Mesenchymal stem cell (in vitro differentiated cells and primary cell): ENCODE data around the gene FBXW8.

Experiments
- DNase-seq: peaks from one replicate; pipeline ENCODE4 v3.0.0-alpha.2; 2013
- H2AFZ ChIP-seq: one replicate; pipeline ENCODE4 v1.6.1; 2013; ENCODE audit warnings: low read depth, mild to moderate bottlenecking, control low read depth, inconsistent platforms, low read length, moderate library complexity
- H2AK5ac ChIP-seq: 2 replicates; pipeline ENCODE4 v1.6.1; 2013; ENCODE audit warnings: low read length, moderate library complexity, mild to moderate bottlenecking, inconsistent platforms; ENCODE audit not compliant: severe bottlenecking
- H2BK120ac ChIP-seq: one replicate; pipeline ENCODE4 v1.6.1; 2013; ENCODE audit warnings: low read depth, mild to moderate bottlenecking, inconsistent platforms, low read length, moderate library complexity
- H2BK12ac ChIP-seq, 2 experiments: one replicate each; pipeline ENCODE4 v1.6.1; 2013; ENCODE audit warnings: inconsistent platforms in 2 of 2, low read length in 2 of 2, mild to moderate bottlenecking in 2 of 2, moderate library complexity in 2 of 2, control low read depth in 1 of 2
- H2BK15ac ChIP-seq: one replicate; pipeline ENCODE4 v1.6.1; 2013; ENCODE audit warnings: mild to moderate bottlenecking, low read depth, inconsistent platforms; ENCODE audit not compliant: poor library complexity, severe bottlenecking
- H2BK5ac ChIP-seq: 2 replicates; pipeline ENCODE4 v1.6.1; 2013; ENCODE audit warnings: low read depth, mild to moderate bottlenecking, low read length, control low read depth, inconsistent platforms; ENCODE audit not compliant: poor library complexity, severe bottlenecking
- H3K14ac ChIP-seq, 2 experiments: one replicate each; pipeline ENCODE4 v1.6.1; 2013; ENCODE audit warnings: inconsistent platforms in 2 of 2, low read length in 2 of 2, control low read depth in 1 of 2, mild to moderate bottlenecking in 1 of 2, moderate library complexity in 1 of 2
- H3K18ac ChIP-seq, 2 experiments: one replicate each; pipeline ENCODE4 v1.6.1; 2013; ENCODE audit warnings: inconsistent platforms in 2 of 2, low read length in 2 of 2, control low read depth in 1 of 2, low read depth in 1 of 2, mild to moderate bottlenecking in 1 of 2
- H3K23ac ChIP-seq, 2 experiments: one replicate each; pipeline ENCODE4 v1.6.1; 2013; ENCODE audit warnings: inconsistent platforms in 2 of 2, low read length in 2 of 2, mild to moderate bottlenecking in 2 of 2, moderate library complexity in 2 of 2, control low read depth in 1 of 2
- H3K27ac ChIP-seq: 2 replicates; pipeline ENCODE4 v1.5.1; 2013; ENCODE audit warnings: mild to moderate bottlenecking, moderate library complexity, low read length, control low read depth, inconsistent platforms; ENCODE audit not compliant: poor library complexity, severe bottlenecking
- H3K27me3 ChIP-seq, 2 experiments: 2 replicates each; pipeline versions ENCODE4 v1.6.1 to v1.7.0; 2013; ENCODE audit warnings: low read length in 2 of 2, mild to moderate bottlenecking in 2 of 2, moderate library complexity in 2 of 2, control low read depth in 1 of 2, inconsistent platforms in 1 of 2; ENCODE audit not compliant: control insufficient read depth in 1 of 2, insufficient read depth in 1 of 2
- H3K36me3 ChIP-seq, 2 experiments: 2 replicates each; pipeline versions ENCODE4 v1.6.1 to v1.7.0; 2013; ENCODE audit warnings: low read length in 2 of 2, control low read depth in 1 of 2, inconsistent platforms in 1 of 2, low read depth in 1 of 2, mild to moderate bottlenecking in 1 of 2; ENCODE audit not compliant: insufficient read depth in 2 of 2, control insufficient read depth in 1 of 2
- H3K4ac ChIP-seq, 2 experiments: one replicate each; pipeline ENCODE4 v1.6.1; 2013; ENCODE audit warnings: inconsistent platforms in 2 of 2, low read length in 2 of 2, mild to moderate bottlenecking in 2 of 2, moderate library complexity in 2 of 2, control low read depth in 1 of 2, low read depth in 1 of 2
- H3K4me1 ChIP-seq: 2 replicates; pipeline ENCODE4 v1.6.1; 2013; ENCODE audit warnings: low read depth, low read length, control low read depth; ENCODE audit not compliant: control insufficient read depth, insufficient read depth
- H3K4me2 ChIP-seq: 2 replicates; pipeline ENCODE4 v1.6.1; 2013; ENCODE audit warnings: low read length, mild to moderate bottlenecking, inconsistent platforms; ENCODE audit not compliant: poor library complexity, severe bottlenecking
- H3K4me3 ChIP-seq, 2 experiments: 2 replicates each; pipeline versions ENCODE4 v1.5.1 to v1.7.0; 2013; ENCODE audit warnings: low read length in 2 of 2, mild to moderate bottlenecking in 2 of 2, control low read depth in 1 of 2, low read depth in 1 of 2; ENCODE audit not compliant: insufficient read depth in 1 of 2
- H3K79me1 ChIP-seq: replicated peaks from 2 replicates; pipeline ENCODE4 v1.6.1; 2013; ENCODE audit warnings: mild to moderate bottlenecking, control low read depth, low read length, inconsistent platforms; ENCODE audit not compliant: poor library complexity, severe bottlenecking
- H3K9ac ChIP-seq: 2 replicates; pipeline ENCODE4 v1.7.0; 2013; ENCODE audit warnings: mild to moderate bottlenecking, low read length, moderate library complexity
- H3K9me3 ChIP-seq: 2 replicates; pipeline ENCODE4 v1.7.0; 2013; ENCODE audit warnings: mild to moderate bottlenecking, low read length; ENCODE audit not compliant: control insufficient read depth
- H4K8ac ChIP-seq: one replicate; pipeline ENCODE4 v1.6.1; 2013; ENCODE audit warnings: inconsistent platforms, mild to moderate bottlenecking, low read length, moderate library complexity
- H4K91ac ChIP-seq: one replicate; pipeline ENCODE4 v1.6.1; 2013; ENCODE audit warnings: mild to moderate bottlenecking, low read length, inconsistent platforms
- WGBS: methylation state at CpG from one replicate; pipeline ENCODE4 v1.1.7; 2013; ENCODE audit warnings: mixed read lengths; 5-methylcytosine and 5-hydroxymethylcytosine counted together

Gene FBXW8

GRCh38 chr12:116928504-116928903 is 17.8 kb downstream of the FBXW8 start:
- Histone ChIP-seq H2AK5ac (no peak overlapping the region), H2BK12ac (no peak overlapping the region), H3K9me3 (no peaks in the 10 kb centered on the region), H3K14ac (no peak overlapping the region), H3K27ac (no peak overlapping the region), H3K79me1 (peaks cover 37% of the 10 kb centered on the region), H3K4me3 (no peak overlapping the region), H2BK5ac (no peak overlapping the region), H3K18ac (no peak overlapping the region), H4K8ac (no peak overlapping the region), H3K4me1 (peaks cover 4% of the 10 kb centered on the region), H3K27me3 (no peaks in the 10 kb centered on the region), H2AFZ (no peak overlapping the region), H3K9ac (no peak overlapping the region), H2BK15ac (no peak overlapping the region), H3K36me3 (peaks cover 12 to 37% of the 10 kb centered on the region in 2 experiments), H4K91ac (no peak overlapping the region), H3K4ac (no peak overlapping the region), H3K4me2 (no peak overlapping the region), H3K23ac (no peak overlapping the region), H2BK120ac (no peak overlapping the region)
- DNase-seq = no peak
- 99% methylated on average over 5 of the region's 5 CpGs for WGBS

- Histone ChIP-seq H3K9ac (no peak overlapping the region), H3K4me2 (no peak overlapping the region), H3K18ac (no peak overlapping the region), H4K8ac (no peak overlapping the region), H2BK12ac (no peak overlapping the region), H3K14ac (no peak overlapping the region), H2BK5ac (no peak overlapping the region), H3K79me1 (peaks cover 40% of the 10 kb centered on the region), H4K91ac (no peak overlapping the region), H3K4me1 (peaks cover 4% of the 10 kb centered on the region), H2BK120ac (no peak overlapping the region), H3K27ac (no peak overlapping the region), H2AK5ac (no peak overlapping the region), H3K27me3 (no peaks in the 10 kb centered on the region), H2AFZ (no peak overlapping the region), H2BK15ac (no peak overlapping the region), H3K9me3 (no peaks in the 10 kb centered on the region), H3K23ac (no peak overlapping the region), H3K4ac (no peak overlapping the region), H3K36me3 (peaks cover 12 to 45% of the 10 kb centered on the region in 2 experiments), H3K4me3 (no peak overlapping the region)
- no peak for DNase-seq
Measured at GRCh38 chr12:116929885-116930284, 19.1 kb downstream of the FBXW8 start.

- Histone ChIP-seq H2AK5ac (no peak overlapping the region), H3K4me1 (no peaks in the 10 kb centered on the region), H3K23ac (no peak overlapping the region), H3K9me3 (no peaks in the 10 kb centered on the region), H2BK12ac (no peak overlapping the region), H3K4me3 (no peak overlapping the region), H2AFZ (no peak overlapping the region), H3K9ac (no peak overlapping the region), H3K14ac (no peak overlapping the region), H3K4ac (no peak overlapping the region), H3K4me2 (no peak overlapping the region), H2BK5ac (no peak overlapping the region), H4K91ac (no peak overlapping the region), H4K8ac (no peak overlapping the region), H3K27ac (no peak overlapping the region), H3K18ac (no peak overlapping the region), H3K79me1 (peaks cover 41% of the 10 kb centered on the region), H3K27me3 (no peaks in the 10 kb centered on the region), H2BK120ac (no peak overlapping the region), H2BK15ac (no peak overlapping the region), H3K36me3 (peaks cover 19 to 55% of the 10 kb centered on the region in 2 experiments)
- peak; percentile 71 for DNase-seq
Measured at GRCh38 chr12:116931665-116932064, 20.9 kb downstream of the FBXW8 start.

GRCh38 chr12:116933091-116933490 is 22.3 kb downstream of the FBXW8 start:
- peaks cover 26 to 61% of the 10 kb centered on the region in 2 experiments for H3K36me3 ChIP-seq
- 100% methylated on average over 2 of the region's 2 CpGs for WGBS
- H2BK120ac ChIP-seq = no peak overlapping the region

More at GRCh38 chr12:116933091-116933490, 22.3 kb downstream of the FBXW8 start:
- Histone ChIP-seq H4K91ac (no peak overlapping the region), H2BK5ac (no peak overlapping the region), H3K4ac (no peak overlapping the region), H3K23ac (no peak overlapping the region), H2AK5ac (no peak overlapping the region), H3K27me3 (no peaks in the 10 kb centered on the region), H2AFZ (no peak overlapping the region), H3K27ac (no peak overlapping the region), H4K8ac (no peak overlapping the region), H3K79me1 (peaks cover 41% of the 10 kb centered on the region), H3K4me1 (no peaks in the 10 kb centered on the region), H3K4me2 (no peak overlapping the region), H3K18ac (no peak overlapping the region), H3K4me3 (no peak overlapping the region), H2BK12ac (no peak overlapping the region), H3K9ac (no peak overlapping the region), H2BK15ac (no peak overlapping the region), H3K14ac (no peak overlapping the region), H3K9me3 (no peaks in the 10 kb centered on the region)
- no peak for DNase-seq
